ENCODE results near the gene FANCD2. TPM values are rescaled to one million over a fixed set of nuclear protein-coding genes. Genes with fewer than 3 reads are reported as not detected.

The FANCD2 gene
- total RNA-seq, 1 experiment from 2014 or later = 74.9 TPM

DNA sequence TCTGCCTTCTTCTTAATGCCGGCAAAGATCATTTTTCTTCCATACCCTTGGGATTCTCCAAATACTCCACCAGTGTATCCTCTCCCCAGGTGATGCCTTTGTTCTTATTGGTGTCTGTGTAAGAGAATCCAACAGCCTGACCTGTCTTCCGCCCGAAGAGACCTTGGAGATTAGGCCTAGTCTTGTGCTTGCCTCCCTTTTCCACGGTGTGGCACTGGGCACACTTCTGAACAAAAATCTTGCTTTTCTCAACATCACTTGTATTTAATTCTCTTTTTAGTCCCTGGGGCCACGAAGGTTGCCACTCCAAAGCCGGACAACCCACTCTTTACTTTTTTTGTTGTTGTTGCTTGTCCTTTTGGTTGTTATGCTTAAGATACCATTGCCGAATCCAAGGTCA, 25.6 kb upstream of the FANCD2 start:
- TF ChIP-seq, protein P1, sequence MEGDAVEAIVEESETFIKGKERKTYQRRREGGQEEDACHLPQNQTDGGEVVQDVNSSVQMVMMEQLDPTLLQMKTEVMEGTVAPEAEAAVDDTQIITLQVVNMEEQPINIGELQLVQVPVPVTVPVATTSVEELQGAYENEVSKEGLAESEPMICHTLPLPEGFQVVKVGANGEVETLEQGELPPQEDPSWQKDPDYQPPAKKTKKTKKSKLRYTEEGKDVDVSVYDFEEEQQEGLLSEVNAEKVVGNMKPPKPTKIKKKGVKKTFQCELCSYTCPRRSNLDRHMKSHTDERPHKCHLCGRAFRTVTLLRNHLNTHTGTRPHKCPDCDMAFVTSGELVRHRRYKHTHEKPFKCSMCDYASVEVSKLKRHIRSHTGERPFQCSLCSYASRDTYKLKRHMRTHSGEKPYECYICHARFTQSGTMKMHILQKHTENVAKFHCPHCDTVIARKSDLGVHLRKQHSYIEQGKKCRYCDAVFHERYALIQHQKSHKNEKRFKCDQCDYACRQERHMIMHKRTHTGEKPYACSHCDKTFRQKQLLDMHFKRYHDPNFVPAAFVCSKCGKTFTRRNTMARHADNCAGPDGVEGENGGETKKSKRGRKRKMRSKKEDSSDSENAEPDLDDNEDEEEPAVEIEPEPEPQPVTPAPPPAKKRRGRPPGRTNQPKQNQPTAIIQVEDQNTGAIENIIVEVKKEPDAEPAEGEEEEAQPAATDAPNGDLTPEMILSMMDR (conservative IDR thresholded peaks at IDR 0.05) = no peak
- no peaks in the 10 kb centered on the region for H4K20me1 ChIP-seq (ENCODE audit: control insufficient read depth, insufficient read depth, insufficient read length)
- H3K23me2 ChIP-seq (ENCODE audit: insufficient read length, low read depth, low read length, poor library complexity, severe bottlenecking) = no peaks in the 10 kb centered on the region
- no peak overlapping the region for H3K27ac ChIP-seq (ENCODE audit: insufficient read length, low read depth, low read length)
- no peak overlapping the region for H2AFZ ChIP-seq (ENCODE audit: low read length)
- no peak overlapping the region for H3K4ac ChIP-seq (ENCODE audit: low read depth, low read length)
- no peak overlapping the region for H3K4me2 ChIP-seq (ENCODE audit: insufficient read depth, insufficient read length, low read length)
- H3K4me1 ChIP-seq (ENCODE audit: insufficient read depth, low read length) = no peaks in the 10 kb centered on the region
- H3K9me3 ChIP-seq (ENCODE audit: control insufficient read depth, low read depth, low read length) = no peaks in the 10 kb centered on the region
- H3K56ac ChIP-seq (ENCODE audit: insufficient read length, low read depth, low read length) = no peak overlapping the region
- no peak overlapping the region for H2BK15ac ChIP-seq (ENCODE audit: low read depth, low read length)
- no peak overlapping the region for H3K4me3 Mint-ChIP-seq
- H3K27ac Mint-ChIP-seq = no peak overlapping the region; a peak in 1 of 7 replicates
- DNase-seq = no peak
- H2BK120ac ChIP-seq (ENCODE audit: low read depth, low read length, poor library complexity, severe bottlenecking) = no peak overlapping the region
- H2BK12ac ChIP-seq (ENCODE audit: insufficient read length, low read depth, low read length) = no peak overlapping the region
- no peaks in the 10 kb centered on the region for H3K27me3 ChIP-seq (ENCODE audit: insufficient read depth, low read length)
- no peaks in the 10 kb centered on the region for H3K9me3 Mint-ChIP-seq
- H3K79me1 ChIP-seq (ENCODE audit: insufficient read depth, low read depth, low read length, poor library complexity, severe bottlenecking) = peaks cover 2% of the 10 kb centered on the region
- no CpG with 5 or more reads among the region's 7 CpGs for WGBS (ENCODE audit: extremely low coverage, insufficient read length, low lambda C conversion rate)
- no peaks in the 10 kb centered on the region for H3K27me3 Mint-ChIP-seq (ENCODE audit: low read depth)
- H3K18ac ChIP-seq (ENCODE audit: insufficient read length, low read depth, low read length) = no peak overlapping the region
- no peaks in the 10 kb centered on the region for H3K4me1 Mint-ChIP-seq
- H3T11ph ChIP-seq (ENCODE audit: low read length) = no peak overlapping the region
- H2BK20ac ChIP-seq (ENCODE audit: low read depth, low read length, poor library complexity, severe bottlenecking) = no peak overlapping the region
- no peak overlapping the region for H3K23ac ChIP-seq (ENCODE audit: insufficient read length, low read depth, low read length)
- H3K79me2 ChIP-seq (ENCODE audit: insufficient read depth, low read length) = no peaks in the 10 kb centered on the region; the same call in 1 of the 2 replicates
- H2BK5ac ChIP-seq (ENCODE audit: insufficient read length, low read length) = no peak overlapping the region
- no peak overlapping the region for H3K9ac ChIP-seq (ENCODE audit: extremely low read depth, insufficient read length, low read length)
- peaks cover 51 to 68% (median 65%) of the 10 kb centered on the region in 3 experiments for H3K36me3 Mint-ChIP-seq (ENCODE audit: insufficient read depth in 1 of 3, low read depth in 3 of 3)
- no peak overlapping the region for H4K8ac ChIP-seq (replicated peaks; ENCODE audit: insufficient read length, low read depth, low read length)
- H4K5ac ChIP-seq (ENCODE audit: insufficient read length, low read depth, low read length) = no peak overlapping the region
- H3K14ac ChIP-seq (ENCODE audit: insufficient read depth, low read length) = no peak overlapping the region
- H4K91ac ChIP-seq (ENCODE audit: insufficient read length, low read depth, low read length) = no peak overlapping the region
- no peak overlapping the region for H2AK5ac ChIP-seq (ENCODE audit: insufficient read length, low read length)

Data from H9 (cell line).